ENCODE data around the gene TP53.

TP53 gene

GRCh38 chr17:7633093-7633492 lies 54.2 kb downstream of the TP53 start:
- no peak for DNase-seq (ENCODE audit: low spot score)
- TF ChIP-seq, protein P1, sequence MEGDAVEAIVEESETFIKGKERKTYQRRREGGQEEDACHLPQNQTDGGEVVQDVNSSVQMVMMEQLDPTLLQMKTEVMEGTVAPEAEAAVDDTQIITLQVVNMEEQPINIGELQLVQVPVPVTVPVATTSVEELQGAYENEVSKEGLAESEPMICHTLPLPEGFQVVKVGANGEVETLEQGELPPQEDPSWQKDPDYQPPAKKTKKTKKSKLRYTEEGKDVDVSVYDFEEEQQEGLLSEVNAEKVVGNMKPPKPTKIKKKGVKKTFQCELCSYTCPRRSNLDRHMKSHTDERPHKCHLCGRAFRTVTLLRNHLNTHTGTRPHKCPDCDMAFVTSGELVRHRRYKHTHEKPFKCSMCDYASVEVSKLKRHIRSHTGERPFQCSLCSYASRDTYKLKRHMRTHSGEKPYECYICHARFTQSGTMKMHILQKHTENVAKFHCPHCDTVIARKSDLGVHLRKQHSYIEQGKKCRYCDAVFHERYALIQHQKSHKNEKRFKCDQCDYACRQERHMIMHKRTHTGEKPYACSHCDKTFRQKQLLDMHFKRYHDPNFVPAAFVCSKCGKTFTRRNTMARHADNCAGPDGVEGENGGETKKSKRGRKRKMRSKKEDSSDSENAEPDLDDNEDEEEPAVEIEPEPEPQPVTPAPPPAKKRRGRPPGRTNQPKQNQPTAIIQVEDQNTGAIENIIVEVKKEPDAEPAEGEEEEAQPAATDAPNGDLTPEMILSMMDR (IDR thresholded peaks at IDR 0.05; ENCODE audit: extremely low read depth, missing control alignments), result no peak

DNA sequence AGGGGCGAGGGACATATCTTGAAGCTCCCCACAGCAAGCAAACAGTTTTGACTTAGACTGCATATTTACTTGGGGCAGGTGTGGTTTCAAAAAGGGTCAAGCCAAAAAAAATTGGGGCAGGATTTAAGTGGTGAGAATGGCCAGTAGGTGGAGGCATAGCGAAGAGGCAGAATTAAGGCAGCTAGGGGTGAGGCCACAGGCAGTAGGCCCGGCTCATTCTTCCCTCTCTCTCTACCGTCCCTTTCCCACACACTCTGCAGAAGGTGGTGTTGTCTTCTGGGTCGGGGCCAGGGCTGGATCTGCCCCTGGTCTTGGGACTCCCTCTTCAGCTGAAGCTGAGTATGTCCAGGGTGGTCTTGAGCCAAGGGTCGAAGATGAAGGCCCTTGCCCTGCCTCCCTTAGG lies 54.8 kb downstream of the TP53 start:
- DNase-seq (ENCODE audit: low spot score), result peak; percentile 75
- TF ChIP-seq, protein P1 (IDR thresholded peaks at IDR 0.05; ENCODE audit: extremely low read depth, missing control alignments), result peak; percentile 25

GRCh38 chr17:7631398-7632380 lies 55.6 kb downstream of the TP53 start:
- no peak for DNase-seq (ENCODE audit: low spot score)
- TF ChIP-seq, protein P1 (IDR thresholded peaks at IDR 0.05; ENCODE audit: extremely low read depth, missing control alignments), result no peak

DNA sequence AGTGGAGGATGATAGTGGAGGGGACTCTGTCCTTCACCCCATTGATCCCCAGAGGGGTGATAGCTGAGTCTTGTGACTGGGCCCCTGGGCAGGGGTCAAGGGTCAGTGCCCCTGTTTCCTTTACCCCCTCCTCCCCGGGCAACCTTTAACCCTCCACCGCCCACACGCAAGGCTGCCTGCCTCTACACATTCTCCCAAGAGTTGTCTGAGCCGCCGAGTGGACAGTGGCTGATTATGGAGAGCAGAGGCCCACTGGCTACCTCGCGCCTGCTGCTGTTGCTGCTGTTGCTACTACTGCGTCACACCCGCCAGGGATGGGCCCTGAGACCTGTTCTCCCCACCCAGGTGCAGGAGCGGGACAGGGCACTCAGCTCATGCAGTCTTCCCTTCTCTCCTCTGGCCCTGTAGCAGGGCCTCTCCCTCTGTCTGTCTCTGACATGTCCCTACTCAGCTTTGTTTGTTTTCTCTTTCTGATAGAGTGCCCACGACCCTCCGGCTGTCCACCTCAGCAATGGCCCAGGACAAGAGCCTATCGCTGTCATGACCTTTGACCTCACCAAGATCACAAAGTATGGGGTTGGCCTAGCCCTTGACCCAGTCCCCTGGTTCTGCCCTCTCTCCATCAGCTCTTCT lies 57.2 kb downstream of the TP53 start, which contains the start of gene SHBG:
SHBG (plus strand) TSS at position 197 of the 633 bp plus-strand sequence; CDS start at position 235, 38 bp downstream.
- no peak for DNase-seq (ENCODE audit: low spot score)
- TF ChIP-seq, protein P1 (IDR thresholded peaks at IDR 0.05; ENCODE audit: extremely low read depth, missing control alignments), result no peak

DNA sequence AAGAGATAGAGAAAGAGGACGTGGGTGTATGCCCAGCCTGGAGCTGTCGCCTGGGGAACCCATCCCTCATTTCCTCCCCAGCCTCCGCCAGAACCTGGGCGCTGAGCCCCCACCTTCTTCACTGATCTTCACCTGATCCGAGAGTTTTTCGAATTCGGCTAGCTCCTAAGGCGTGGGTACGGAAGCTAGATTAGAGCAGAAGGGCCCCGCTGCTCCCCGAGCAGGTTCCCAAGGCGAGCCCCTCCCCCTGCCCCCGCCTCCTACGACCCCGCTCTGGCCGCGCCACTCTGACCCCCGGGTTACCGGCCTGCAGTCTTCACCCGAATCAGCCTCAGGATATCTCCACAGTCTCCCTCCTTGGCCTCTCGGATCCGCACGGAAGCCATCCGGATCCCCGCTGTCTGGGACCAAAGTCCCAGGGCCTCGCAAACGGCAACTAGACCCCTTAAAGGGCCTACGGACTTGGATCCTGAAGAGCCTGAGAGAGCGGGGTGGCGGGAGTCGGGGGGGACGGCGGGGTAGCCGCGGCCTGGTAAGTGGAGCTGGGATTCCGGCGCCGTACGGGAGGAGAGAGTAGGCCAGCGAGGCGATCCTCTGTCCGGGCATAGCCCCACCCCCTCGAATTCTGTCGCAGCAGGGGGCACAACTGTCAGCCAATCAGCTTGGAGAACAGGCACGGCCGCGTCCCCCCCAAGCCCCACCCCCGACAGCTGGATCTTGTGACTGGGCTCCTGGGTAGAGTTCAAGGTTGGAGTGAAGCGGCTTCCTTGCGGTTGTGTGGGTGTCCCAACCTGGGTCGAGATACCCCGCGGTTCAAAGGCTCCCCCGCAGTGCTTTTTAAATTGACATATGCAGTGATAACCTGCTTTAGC lies 59.8 kb downstream of the TP53 start, which contains the start of gene SAT2:
SAT2 (minus strand) TSS at position 572 of the 872 bp plus-strand sequence; CDS start at position 386, 186 bp downstream.
- TF ChIP-seq, protein P1 (IDR thresholded peaks at IDR 0.05; ENCODE audit: extremely low read depth, missing control alignments), result no peak
- DNase-seq (ENCODE audit: low spot score), result peak; percentile 96

DNA sequence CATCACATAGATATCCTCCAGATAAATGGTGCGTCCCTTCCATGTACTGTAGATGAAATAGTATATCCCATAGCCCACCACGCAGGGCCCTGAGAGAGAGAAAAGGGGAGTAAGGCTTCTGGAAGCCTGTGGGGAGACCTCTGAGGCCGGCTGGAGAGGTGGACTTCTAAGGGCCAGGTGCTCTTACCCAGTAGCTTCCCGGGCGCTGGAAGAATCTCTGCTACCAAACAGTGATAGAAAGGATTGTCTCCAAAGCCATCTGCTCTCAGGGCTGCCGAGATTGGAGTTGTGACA lies 60.4 kb downstream of the TP53 start:
- no peak for DNase-seq (ENCODE audit: low spot score)
- TF ChIP-seq, protein P1 (IDR thresholded peaks at IDR 0.05; ENCODE audit: extremely low read depth, missing control alignments), result no peak

Measured in GM20000 (cell line).